ENCODE measurements around the gene MGAT3. TPM values are rescaled to one million over a fixed set of nuclear protein-coding genes. Genes with fewer than 3 reads are reported as not detected.

Gene MGAT3
- total and polyA plus RNA-seq, 9 of the 15 experiments (the other 6 are each of a cell fraction or from before 2014, with no cell fraction given) = 0.10 to 11.5 (median 4.6) TPM

DNA sequence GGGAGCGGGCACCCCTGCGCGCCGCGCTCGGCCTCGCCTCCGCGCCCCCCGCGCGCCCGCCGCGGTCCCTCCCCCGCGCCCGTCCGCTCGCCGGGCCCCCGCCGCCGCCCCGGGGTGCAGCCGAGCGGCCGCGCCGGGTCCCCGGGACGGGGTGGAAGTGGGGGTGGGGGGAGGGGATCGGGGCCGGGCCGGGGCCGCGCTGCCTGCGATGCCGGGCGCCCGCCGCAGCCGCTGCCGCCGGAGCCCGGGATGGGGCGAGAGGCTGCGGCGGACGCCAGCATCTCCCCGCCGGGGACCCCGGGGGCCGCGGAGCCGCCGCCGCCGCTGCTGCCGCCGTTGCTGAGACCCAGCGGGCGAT is 365 bp downstream of the MGAT3 start (continued):
- TF ChIP-seq, protein P1, sequence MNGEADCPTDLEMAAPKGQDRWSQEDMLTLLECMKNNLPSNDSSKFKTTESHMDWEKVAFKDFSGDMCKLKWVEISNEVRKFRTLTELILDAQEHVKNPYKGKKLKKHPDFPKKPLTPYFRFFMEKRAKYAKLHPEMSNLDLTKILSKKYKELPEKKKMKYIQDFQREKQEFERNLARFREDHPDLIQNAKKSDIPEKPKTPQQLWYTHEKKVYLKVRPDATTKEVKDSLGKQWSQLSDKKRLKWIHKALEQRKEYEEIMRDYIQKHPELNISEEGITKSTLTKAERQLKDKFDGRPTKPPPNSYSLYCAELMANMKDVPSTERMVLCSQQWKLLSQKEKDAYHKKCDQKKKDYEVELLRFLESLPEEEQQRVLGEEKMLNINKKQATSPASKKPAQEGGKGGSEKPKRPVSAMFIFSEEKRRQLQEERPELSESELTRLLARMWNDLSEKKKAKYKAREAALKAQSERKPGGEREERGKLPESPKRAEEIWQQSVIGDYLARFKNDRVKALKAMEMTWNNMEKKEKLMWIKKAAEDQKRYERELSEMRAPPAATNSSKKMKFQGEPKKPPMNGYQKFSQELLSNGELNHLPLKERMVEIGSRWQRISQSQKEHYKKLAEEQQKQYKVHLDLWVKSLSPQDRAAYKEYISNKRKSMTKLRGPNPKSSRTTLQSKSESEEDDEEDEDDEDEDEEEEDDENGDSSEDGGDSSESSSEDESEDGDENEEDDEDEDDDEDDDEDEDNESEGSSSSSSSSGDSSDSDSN (IDR thresholded peaks at IDR 0.05; ENCODE audit: borderline replicate concordance in 1 of 2, low read depth in 2 of 2, low read length in 2 of 2) = 0 out of 4 replicates have a peak, but pooled peaks of 1 of the 2 experiments have one; percentile 11

DNA sequence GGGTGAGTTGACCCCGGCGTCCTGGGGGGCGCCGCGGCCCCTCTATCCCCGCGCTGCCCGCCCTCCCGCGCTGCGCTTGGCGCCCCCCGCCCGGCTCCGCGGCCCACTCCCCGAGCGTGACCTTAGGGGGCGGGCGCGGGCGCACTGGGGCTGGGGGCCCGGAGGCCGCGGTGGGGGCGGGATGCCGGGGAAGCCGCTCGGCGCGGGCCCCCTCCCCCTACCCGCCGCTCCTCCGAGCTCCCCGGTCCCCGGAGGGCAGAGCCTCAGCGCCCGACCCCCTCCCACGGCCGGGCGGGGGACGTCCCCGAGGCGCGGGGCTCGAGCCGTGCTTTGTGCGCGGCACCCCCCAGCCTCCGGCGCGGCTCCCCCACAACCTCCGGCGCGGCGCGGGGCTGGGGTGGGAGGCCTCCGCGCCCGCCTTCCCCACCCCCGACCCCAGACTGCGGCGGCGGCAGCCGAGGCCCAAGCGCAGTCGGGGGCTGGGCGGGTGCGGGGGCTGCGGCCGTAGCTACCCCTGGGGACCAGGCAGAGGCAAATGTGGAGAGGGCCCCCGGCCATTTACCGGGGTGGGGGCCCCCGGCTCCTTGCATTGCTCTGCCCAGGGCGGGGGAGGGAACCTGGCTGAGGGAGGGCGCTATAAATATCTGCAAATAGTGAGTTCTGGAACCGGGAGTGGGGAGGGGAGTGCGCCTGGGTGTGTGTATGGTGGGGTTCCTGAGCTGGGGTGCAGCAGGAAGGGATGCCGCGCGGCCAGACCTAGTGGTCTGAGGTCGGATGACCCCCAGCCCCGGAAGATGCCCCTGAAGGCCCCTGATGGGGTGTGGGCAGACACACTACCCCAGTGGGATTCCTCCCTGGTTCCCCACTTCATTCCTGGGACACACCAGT is 988 bp downstream of the MGAT3 start:
- no peak for FAIRE-seq
- TF ChIP-seq, protein P2, sequence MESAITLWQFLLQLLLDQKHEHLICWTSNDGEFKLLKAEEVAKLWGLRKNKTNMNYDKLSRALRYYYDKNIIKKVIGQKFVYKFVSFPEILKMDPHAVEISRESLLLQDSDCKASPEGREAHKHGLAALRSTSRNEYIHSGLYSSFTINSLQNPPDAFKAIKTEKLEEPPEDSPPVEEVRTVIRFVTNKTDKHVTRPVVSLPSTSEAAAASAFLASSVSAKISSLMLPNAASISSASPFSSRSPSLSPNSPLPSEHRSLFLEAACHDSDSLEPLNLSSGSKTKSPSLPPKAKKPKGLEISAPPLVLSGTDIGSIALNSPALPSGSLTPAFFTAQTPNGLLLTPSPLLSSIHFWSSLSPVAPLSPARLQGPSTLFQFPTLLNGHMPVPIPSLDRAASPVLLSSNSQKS (CRISPR knock-in tag; IDR thresholded peaks at IDR 0.05) = no peak
- TF ChIP-seq ZBTB7A (IDR thresholded peaks at IDR 0.05; ENCODE audit: borderline replicate concordance, control insufficient read depth, low read depth, low read length) (peak; percentile 22; the same call in 1 of the 2 replicates), ZNF780A (CRISPR knock-in tag; IDR thresholded peaks at IDR 0.05) (no peak), PPARD (CRISPR knock-in tag; IDR thresholded peaks at IDR 0.05) (no peak), TBL1XR1 (IDR thresholded peaks at IDR 0.05; ENCODE audit: low read length in 2 of 2) (no peak), POLR2G (IDR thresholded peaks at IDR 0.05; ENCODE audit: low read depth, low read length) (peak; percentile 55), PHF8 (IDR thresholded peaks at IDR 0.05; ENCODE audit: borderline replicate concordance, low read length) (peak; percentile 24; the same call in 1 of the 2 replicates), RBFOX2 (IDR thresholded peaks at IDR 0.05; ENCODE audit: low read depth, low read length) (peak; percentile 37; the same call in 1 of the 2 replicates), VEZF1 (CRISPR knock-in tag; IDR thresholded peaks at IDR 0.05) (peak; percentile 31), GTF2E2 (tag; IDR thresholded peaks at IDR 0.05) (no peak), ZNF184 (CRISPR knock-in tag; IDR thresholded peaks at IDR 0.05) (no peak), ZFX (CRISPR knock-in tag; IDR thresholded peaks at IDR 0.05) (peak; percentile 31), ZNF79 (CRISPR knock-in tag; IDR thresholded peaks at IDR 0.05; ENCODE audit: low read depth) (no peak)

More for the DNA sequence above, 988 bp downstream of the MGAT3 start:
- DNase-seq (ENCODE audit: extremely low read depth in 1 of 4, low spot score in 3 of 4) = peak; percentile 49 to 73 (median 60)
- H2AFZ ChIP-seq (ENCODE audit: low read depth, low read length) = 0 out of 2 replicates have a peak overlapping the region, but pooled peaks have one; percentile 24
- POLR2A ChIA-PET = interaction anchor here (1.1 kb wide), 1 partner anchor 67 kb away, joined by 4 read pairs; no protein-coding TSS in a partner anchor
- H3K36me3 ChIP-seq (ENCODE audit: control insufficient read depth, insufficient read depth, low read length) = no peaks in the 10 kb centered on the region
- H3K9me3 ChIP-seq (replicated peaks; ENCODE audit: control insufficient read depth, insufficient read depth, low read depth, low read length) = no peaks in the 10 kb centered on the region
- H3K79me2 ChIP-seq (ENCODE audit: control insufficient read depth, insufficient read depth, low read length) = peaks cover 41% of the 10 kb centered on the region
- H3K27me3 ChIP-seq (ENCODE audit: control insufficient read depth in 2 of 2, insufficient read depth in 2 of 2, low read length in 2 of 2) = no peaks in the 10 kb centered on the region
- H3K4me3 ChIP-seq = peak overlapping the region; percentile 59
- peak overlapping the region; percentile 67 for H3K27ac ChIP-seq (ENCODE audit: extremely low read depth, low read depth, low read length)
- peak overlapping the region; percentile 76 for H3K4me2 ChIP-seq (ENCODE audit: insufficient read depth, low read length)
- H3K9ac ChIP-seq (ENCODE audit: insufficient read depth in 1 of 2, low read depth in 2 of 2, low read length in 2 of 2) = peak overlapping the region; percentile 68 to 93
- no peaks in the 10 kb centered on the region for H4K20me1 ChIP-seq (replicated peaks; ENCODE audit: control insufficient read depth, insufficient read depth, low read length)
- in situ Hi-C loops (cut with MboI) (no loop called here), intact Hi-C loops (cut with micrococcal nuclease) (no loop called here)
- CTCF ChIA-PET (ENCODE audit: low intra/inter-chr PET ratio) = no interaction called here
- H3K4me1 ChIP-seq (replicated peaks in 1 of 2; ENCODE audit: control insufficient read depth in 2 of 2, insufficient read depth in 2 of 2, low read length in 2 of 2) = peaks cover 35 to 69% of the 10 kb centered on the region in 2 experiments
- peak; percentile 53 for ATAC-seq
- BruUV-seq (replicated peaks) = no TSS peak
- WGBS (ENCODE audit: insufficient coverage, low coverage, missing lambda C conversion rate) = 0% methylated on average over 1 of the region's 83 CpGs
- no peaks in the 10 kb centered on the region for H3K9me1 ChIP-seq (ENCODE audit: control insufficient read depth, insufficient read depth, low read length)
